ENCODE results near the gene ABCB4.

GRCh38 chr7:87432536-87432935 lies 42.9 kb downstream of the ABCB4 start:
- TF ChIP-seq CTCF (conservative IDR thresholded peaks at IDR 0.05) (no peak), EZH2 (IDR thresholded peaks at IDR 0.05; ENCODE audit: low read depth) (no peak)

Data from PC-9 (cell line).